ENCODE results near the gene PHKB. TPM values are rescaled to one million over a fixed set of nuclear protein-coding genes. Genes with fewer than 3 reads are reported as not detected.

Gene PHKB
- total and polyA plus RNA-seq, 2 donors (not counting 1 experiment from before 2014, with no cell fraction given) = 50.4 to 223 TPM

- no peak overlapping the region for H3K4me3 ChIP-seq (ENCODE audit: control extremely low read depth in 1 of 5, extremely low read depth in 1 of 5, insufficient read depth in 1 of 5, low read depth in 2 of 5, low read length in 4 of 5)
- no peak overlapping the region for H3K27ac ChIP-seq (ENCODE audit: low read length in 2 of 2)
- intact Hi-C loops (cut with micrococcal nuclease) = no loop called here
- no CpG with 5 or more reads among the region's 1 CpG for WGBS (ENCODE audit: insufficient coverage)
- peaks cover 14% of the 10 kb centered on the region for H4K20me1 ChIP-seq (ENCODE audit: control insufficient read depth, insufficient read depth, low read length, poor library complexity, severe bottlenecking)
- H3K27me3 Mint-ChIP-seq = no peaks in the 10 kb centered on the region
- ChIA-PET CTCF (no interaction called here), POLR2A (no interaction called here)
- H3K27me3 ChIP-seq (replicated peaks in 1 of 4; ENCODE audit: control extremely low read depth in 1 of 4, control insufficient read depth in 3 of 4, insufficient read depth in 4 of 4, low read length in 3 of 4) = no peaks in the 10 kb centered on the region
- peaks cover 21% of the 10 kb centered on the region for H3K79me2 ChIP-seq (ENCODE audit: control insufficient read depth, insufficient read depth, low read length)
- H2AFZ ChIP-seq (ENCODE audit: insufficient read depth, low read depth, low read length, poor library complexity, severe bottlenecking) = no peak overlapping the region
- no peak overlapping the region for H3K27ac Mint-ChIP-seq
- peaks cover 9 to 15% of the 10 kb centered on the region in 2 experiments for H3K36me3 ChIP-seq (replicated peaks in 1 of 2; ENCODE audit: control extremely low read depth in 1 of 2, control insufficient read depth in 1 of 2, extremely low read depth in 1 of 2, insufficient read depth in 2 of 2, low read length in 1 of 2)
- DNase-seq (no peak), ATAC-seq (ENCODE audit: low read depth) (no peak)
- H3K9me3 ChIP-seq (ENCODE audit: control extremely low read depth in 1 of 3, control insufficient read depth in 2 of 3, insufficient read depth in 1 of 3, low read length in 2 of 3) = peaks cover 0 to 4% (median 0%) of the 10 kb centered on the region in 3 donors
- H3K4me3 Mint-ChIP-seq = no peak overlapping the region
- H3K4me1 ChIP-seq (ENCODE audit: control insufficient read depth in 2 of 2, insufficient read depth in 2 of 2, low read length in 2 of 2) = no peaks in the 10 kb centered on the region
- no peaks in the 10 kb centered on the region for H3K9me3 Mint-ChIP-seq (ENCODE audit: insufficient read depth)
- no peak overlapping the region for H3K4me2 ChIP-seq (replicated peaks; ENCODE audit: low read depth, low read length, poor library complexity, severe bottlenecking)
- TF ChIP-seq, protein P1, sequence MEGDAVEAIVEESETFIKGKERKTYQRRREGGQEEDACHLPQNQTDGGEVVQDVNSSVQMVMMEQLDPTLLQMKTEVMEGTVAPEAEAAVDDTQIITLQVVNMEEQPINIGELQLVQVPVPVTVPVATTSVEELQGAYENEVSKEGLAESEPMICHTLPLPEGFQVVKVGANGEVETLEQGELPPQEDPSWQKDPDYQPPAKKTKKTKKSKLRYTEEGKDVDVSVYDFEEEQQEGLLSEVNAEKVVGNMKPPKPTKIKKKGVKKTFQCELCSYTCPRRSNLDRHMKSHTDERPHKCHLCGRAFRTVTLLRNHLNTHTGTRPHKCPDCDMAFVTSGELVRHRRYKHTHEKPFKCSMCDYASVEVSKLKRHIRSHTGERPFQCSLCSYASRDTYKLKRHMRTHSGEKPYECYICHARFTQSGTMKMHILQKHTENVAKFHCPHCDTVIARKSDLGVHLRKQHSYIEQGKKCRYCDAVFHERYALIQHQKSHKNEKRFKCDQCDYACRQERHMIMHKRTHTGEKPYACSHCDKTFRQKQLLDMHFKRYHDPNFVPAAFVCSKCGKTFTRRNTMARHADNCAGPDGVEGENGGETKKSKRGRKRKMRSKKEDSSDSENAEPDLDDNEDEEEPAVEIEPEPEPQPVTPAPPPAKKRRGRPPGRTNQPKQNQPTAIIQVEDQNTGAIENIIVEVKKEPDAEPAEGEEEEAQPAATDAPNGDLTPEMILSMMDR (IDR thresholded peaks at IDR 0.05) = no peak
- TF ChIP-seq EZH2 (IDR thresholded peaks at IDR 0.05; ENCODE audit: borderline replicate concordance, insufficient read depth, low read depth, low read length, poor library complexity, severe bottlenecking) = no peak
- peaks cover 10% of the 10 kb centered on the region for H3K4me1 Mint-ChIP-seq
- no peak overlapping the region for H3K9ac ChIP-seq (ENCODE audit: low read length)
Measured at GRCh38 chr16:47625115-47625567, 164.0 kb downstream of the PHKB start.

- DNase-seq (no peak), ATAC-seq (ENCODE audit: low read depth) (no peak)
- H3K27ac ChIP-seq (ENCODE audit: low read length in 2 of 2) = no peak overlapping the region
- no peak overlapping the region for H2AFZ ChIP-seq (ENCODE audit: insufficient read depth, low read depth, low read length, poor library complexity, severe bottlenecking)
- no peak overlapping the region for H3K4me3 ChIP-seq (ENCODE audit: control extremely low read depth in 1 of 5, extremely low read depth in 1 of 5, insufficient read depth in 1 of 5, low read depth in 2 of 5, low read length in 4 of 5)
- H3K9me3 ChIP-seq (ENCODE audit: control extremely low read depth in 1 of 3, control insufficient read depth in 2 of 3, insufficient read depth in 1 of 3, low read length in 2 of 3) = peaks cover 0 to 7% (median 0%) of the 10 kb centered on the region in 3 donors
- H3K79me2 ChIP-seq (ENCODE audit: control insufficient read depth, insufficient read depth, low read length) = peaks cover 21% of the 10 kb centered on the region
- TF ChIP-seq EZH2 (IDR thresholded peaks at IDR 0.05; ENCODE audit: borderline replicate concordance, insufficient read depth, low read depth, low read length, poor library complexity, severe bottlenecking) = no peak
- TF ChIP-seq, protein P1 (IDR thresholded peaks at IDR 0.05) = no peak
- intact Hi-C loops (cut with micrococcal nuclease) = no loop called here
- H3K27me3 ChIP-seq (replicated peaks in 1 of 4; ENCODE audit: control extremely low read depth in 1 of 4, control insufficient read depth in 3 of 4, insufficient read depth in 4 of 4, low read length in 3 of 4) = no peaks in the 10 kb centered on the region
- H3K36me3 ChIP-seq (replicated peaks in 1 of 2; ENCODE audit: control extremely low read depth in 1 of 2, control insufficient read depth in 1 of 2, extremely low read depth in 1 of 2, insufficient read depth in 2 of 2, low read length in 1 of 2) = peaks cover 9 to 20% of the 10 kb centered on the region in 2 experiments
- H3K4me2 ChIP-seq (replicated peaks; ENCODE audit: low read depth, low read length, poor library complexity, severe bottlenecking) = no peak overlapping the region
- ChIA-PET CTCF (no interaction called here), POLR2A (no interaction called here)
- H3K4me1 ChIP-seq (ENCODE audit: control insufficient read depth in 2 of 2, insufficient read depth in 2 of 2, low read length in 2 of 2) = no peaks in the 10 kb centered on the region
- peaks cover 14% of the 10 kb centered on the region for H4K20me1 ChIP-seq (ENCODE audit: control insufficient read depth, insufficient read depth, low read length, poor library complexity, severe bottlenecking)
- WGBS (ENCODE audit: insufficient coverage) = no CpG with 5 or more reads among the region's 1 CpG
- no peak overlapping the region for H3K9ac ChIP-seq (ENCODE audit: low read length)
- no peak overlapping the region for H3K27ac Mint-ChIP-seq
- H3K4me3 Mint-ChIP-seq = no peak overlapping the region
- H3K4me1 Mint-ChIP-seq = peaks cover 10% of the 10 kb centered on the region
- no peaks in the 10 kb centered on the region for H3K27me3 Mint-ChIP-seq
- H3K9me3 Mint-ChIP-seq (ENCODE audit: insufficient read depth) = no peaks in the 10 kb centered on the region
Measured at GRCh38 chr16:47626246-47626645, 165.1 kb downstream of the PHKB start.

Data from B cell (primary cell).